ENCODE results near the gene ABCC3.

Gene ABCC3

DNA sequence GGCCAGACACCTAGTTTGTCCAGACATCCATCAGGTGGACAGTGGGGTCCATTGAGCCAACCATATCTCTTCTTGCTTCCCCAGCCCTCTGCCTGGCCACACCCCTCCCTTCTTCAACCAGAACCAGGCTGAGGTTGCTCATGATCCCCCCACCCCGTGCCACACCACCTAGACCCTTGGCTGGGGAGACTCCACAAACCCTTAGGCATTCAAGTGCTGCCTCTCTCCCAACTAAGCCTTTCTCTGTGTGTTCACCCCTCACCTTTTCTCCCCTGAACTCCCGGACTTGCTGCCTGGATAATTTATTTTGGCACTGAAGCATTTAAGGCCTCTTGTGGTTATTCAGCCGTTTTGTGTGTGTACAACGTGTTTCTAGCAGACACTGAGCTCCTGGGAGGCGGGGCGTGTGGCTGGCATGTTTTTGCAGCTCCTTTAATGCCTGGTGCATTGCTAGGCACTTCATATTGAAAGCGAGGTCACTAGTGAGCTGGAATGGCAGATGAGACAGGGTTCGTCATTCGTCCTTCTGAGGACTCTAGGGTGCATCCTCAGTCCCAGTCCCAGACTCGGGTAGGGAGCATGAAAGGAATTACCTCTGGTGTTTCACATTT lies 45.5 kb upstream of the ABCC3 start:
- no peak for DNase-seq (ENCODE audit: insufficient read length, low spot score)
- TF ChIP-seq, protein P1, sequence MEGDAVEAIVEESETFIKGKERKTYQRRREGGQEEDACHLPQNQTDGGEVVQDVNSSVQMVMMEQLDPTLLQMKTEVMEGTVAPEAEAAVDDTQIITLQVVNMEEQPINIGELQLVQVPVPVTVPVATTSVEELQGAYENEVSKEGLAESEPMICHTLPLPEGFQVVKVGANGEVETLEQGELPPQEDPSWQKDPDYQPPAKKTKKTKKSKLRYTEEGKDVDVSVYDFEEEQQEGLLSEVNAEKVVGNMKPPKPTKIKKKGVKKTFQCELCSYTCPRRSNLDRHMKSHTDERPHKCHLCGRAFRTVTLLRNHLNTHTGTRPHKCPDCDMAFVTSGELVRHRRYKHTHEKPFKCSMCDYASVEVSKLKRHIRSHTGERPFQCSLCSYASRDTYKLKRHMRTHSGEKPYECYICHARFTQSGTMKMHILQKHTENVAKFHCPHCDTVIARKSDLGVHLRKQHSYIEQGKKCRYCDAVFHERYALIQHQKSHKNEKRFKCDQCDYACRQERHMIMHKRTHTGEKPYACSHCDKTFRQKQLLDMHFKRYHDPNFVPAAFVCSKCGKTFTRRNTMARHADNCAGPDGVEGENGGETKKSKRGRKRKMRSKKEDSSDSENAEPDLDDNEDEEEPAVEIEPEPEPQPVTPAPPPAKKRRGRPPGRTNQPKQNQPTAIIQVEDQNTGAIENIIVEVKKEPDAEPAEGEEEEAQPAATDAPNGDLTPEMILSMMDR (IDR thresholded peaks at IDR 0.05; ENCODE audit: insufficient read depth, missing control alignments), result no peak
- FAIRE-seq, result no peak

DNA sequence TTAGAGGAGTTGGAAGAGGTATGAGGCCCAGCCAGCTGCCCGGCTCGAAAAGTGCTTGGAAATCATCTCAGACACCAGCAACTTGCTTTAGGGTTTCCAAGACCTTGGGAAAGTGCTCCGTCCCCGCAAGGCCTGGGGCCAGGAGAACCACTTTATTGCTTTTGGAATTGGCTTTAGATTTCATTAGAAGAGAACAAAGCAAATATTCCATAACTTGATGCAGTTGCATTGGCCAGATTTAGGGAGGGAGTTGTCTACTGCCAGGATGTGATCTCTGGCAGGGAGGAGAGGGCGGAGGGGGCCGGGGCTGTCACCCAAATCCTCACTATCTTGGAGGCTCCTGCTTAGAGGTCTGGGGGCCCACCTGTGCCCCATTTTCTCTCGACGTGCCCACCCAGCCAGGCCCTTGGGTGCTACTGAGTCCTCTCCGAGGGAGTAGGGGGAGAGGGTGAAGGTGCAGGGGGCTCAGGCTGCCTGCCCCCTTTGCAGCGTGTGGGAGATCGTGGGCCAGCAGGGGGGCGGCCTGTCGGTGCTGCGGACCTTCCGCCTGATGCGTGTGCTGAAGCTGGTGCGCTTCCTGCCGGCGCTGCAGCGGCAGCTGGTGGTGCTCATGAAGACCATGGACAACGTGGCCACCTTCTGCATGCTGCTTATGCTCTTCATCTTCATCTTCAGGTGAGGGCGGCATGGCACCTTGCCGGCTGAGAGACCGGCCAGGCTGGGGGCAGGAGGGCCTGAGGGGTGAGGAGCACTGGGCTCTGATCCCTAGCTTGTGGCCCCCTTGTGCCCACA lies 43.5 kb upstream of the ABCC3 start:
- no peak for FAIRE-seq
- DNase-seq (ENCODE audit: insufficient read length, low spot score), result no peak
- TF ChIP-seq, protein P1 (IDR thresholded peaks at IDR 0.05; ENCODE audit: insufficient read depth, missing control alignments), result no peak

DNA sequence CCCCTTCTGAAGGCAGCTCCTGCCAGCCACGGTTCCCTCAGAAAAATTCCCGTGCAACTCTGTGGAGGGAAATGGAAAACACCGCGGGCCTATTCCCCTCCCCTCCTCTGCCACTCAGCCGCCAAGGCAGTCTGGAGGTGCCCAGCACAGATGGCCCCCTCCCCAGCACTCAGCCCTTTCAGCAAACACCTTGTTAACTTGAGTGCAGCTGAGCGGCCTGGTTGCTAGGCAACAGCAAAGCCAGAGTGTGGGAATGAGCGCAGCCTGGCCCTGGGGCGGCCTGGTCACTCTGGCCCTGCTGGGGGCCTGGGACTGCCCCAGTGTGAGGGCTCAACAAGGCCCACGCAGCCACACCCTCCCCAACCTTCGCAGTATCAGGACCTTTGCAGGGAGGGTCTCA lies 41.4 kb upstream of the ABCC3 start:
- peak; percentile 96 for DNase-seq (ENCODE audit: insufficient read length, low spot score)
- no peak for FAIRE-seq

DNA sequence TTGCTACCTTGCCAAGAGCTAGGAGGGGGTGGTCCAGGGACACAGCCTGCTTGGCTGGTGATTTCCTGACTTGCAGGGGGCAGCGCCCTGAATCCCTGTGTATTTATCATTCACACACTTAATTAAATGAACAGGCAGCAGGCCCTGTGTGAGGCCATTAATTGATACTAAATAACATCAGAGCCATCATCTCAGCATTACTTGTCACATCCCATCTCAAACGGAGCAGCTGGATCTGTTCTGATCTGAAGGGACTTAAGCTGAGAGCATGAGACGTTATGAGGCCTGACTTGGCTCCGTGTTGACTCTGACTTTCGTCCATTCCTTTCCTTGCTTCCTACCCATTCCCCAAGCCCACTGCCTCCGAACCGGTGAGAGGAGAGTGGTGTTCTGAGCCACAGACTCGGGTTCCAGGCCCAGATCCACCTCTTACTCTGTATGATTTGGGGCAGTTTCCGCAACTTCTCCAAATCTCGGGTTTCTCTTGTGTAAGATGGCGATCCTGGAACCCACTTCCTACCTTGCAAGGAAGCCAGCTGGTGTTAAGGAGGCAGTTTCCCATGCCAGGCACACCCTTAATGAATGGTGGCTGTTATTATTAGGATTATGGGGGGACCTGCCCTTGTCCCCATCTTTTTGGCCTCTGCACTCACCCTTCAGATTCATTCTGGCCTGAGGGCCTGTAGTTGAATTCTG lies 40.4 kb upstream of the ABCC3 start:
- TF ChIP-seq, protein P1 (IDR thresholded peaks at IDR 0.05; ENCODE audit: insufficient read depth, missing control alignments), result no peak
- DNase-seq (ENCODE audit: insufficient read length, low spot score) (no peak), FAIRE-seq (no peak)

More for the DNA sequence above, 41.4 kb upstream of the ABCC3 start:
- TF ChIP-seq, protein P1 (IDR thresholded peaks at IDR 0.05; ENCODE audit: insufficient read depth, missing control alignments), result no peak

DNA sequence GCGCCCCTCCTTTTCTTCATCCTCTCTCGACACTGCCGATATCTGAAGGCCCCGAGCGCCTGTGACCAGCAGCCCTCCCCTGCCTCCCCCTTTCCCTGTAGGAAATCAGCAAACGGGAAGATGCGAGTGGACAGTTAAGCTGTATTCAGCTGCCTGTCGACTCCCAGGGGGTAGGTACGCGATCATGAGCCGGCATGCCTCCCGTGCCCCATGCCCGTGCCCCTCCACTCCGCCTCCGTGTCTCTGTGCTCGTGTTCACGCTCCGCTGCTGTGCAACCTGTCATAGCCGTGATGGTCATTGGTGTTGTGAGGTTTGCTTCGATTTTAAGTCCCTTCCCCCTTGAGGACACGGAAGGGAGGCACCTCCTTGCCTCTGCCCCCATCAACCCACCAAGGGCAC lies 39.8 kb upstream of the ABCC3 start:
- TF ChIP-seq, protein P1 (IDR thresholded peaks at IDR 0.05; ENCODE audit: insufficient read depth, missing control alignments), result no peak
- no peak for FAIRE-seq
- no peak for DNase-seq (ENCODE audit: insufficient read length, low spot score)

DNA sequence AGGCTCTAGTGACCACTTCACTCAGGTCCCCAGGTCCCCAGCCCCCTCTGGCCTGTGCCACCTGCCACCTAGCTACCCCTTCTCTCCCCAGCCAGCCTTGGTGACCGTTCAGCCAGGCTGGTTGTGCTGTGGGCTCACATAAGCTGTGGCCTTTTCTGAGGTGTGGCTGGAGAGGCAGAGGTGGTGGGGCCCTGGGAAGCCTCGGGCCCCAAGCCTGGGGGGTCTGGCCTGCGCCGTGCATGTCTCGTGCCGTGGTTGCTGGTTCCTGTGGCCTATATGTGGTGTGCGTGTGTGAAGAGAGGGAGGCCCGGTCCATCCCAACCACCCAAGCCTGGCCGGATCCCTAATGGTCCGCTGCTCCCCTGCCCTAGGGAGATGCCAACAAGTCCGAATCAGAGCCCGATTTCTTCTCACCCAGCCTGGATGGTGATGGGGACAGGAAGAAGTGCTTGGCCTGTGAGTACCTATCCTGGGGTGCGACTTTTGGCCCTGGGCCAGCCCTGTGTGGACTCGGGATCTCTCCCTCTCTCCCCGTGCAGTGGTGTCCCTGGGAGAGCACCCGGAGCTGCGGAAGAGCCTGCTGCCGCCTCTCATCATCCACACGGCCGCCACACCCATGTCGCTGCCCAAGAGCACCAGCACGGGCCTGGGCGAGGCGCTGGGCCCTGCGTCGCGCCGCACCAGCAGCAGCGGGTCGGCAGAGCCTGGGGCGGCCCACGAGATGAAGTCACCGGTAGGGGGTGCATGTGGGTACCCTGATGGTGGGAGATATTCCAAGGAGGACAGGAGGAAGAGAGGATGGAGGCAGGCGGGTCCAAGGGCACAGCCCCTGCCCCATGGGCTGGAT lies 38.3 kb upstream of the ABCC3 start:
- FAIRE-seq, result no peak
- TF ChIP-seq, protein P1 (IDR thresholded peaks at IDR 0.05; ENCODE audit: insufficient read depth, missing control alignments), result no peak
- DNase-seq (ENCODE audit: insufficient read length, low spot score), result no peak
